Glutamatergic neuron (in vitro differentiated cells): ENCODE measurements around the gene SELENOW. TPM values are rescaled to one million over a fixed set of nuclear protein-coding genes. Genes with fewer than 3 reads are reported as not detected.

Experiments
- DNase-seq: peaks from one replicate; pipeline ENCODE4 v3.0.0; 2022
- H3K27ac Mint-ChIP-seq: one replicate; pipeline ENCODE4 v1.8.0; 2020; ENCODE audit warnings: mild to moderate bottlenecking, mixed read lengths, inconsistent platforms; ENCODE audit not compliant: unreplicated experiment
- H3K27me3 Mint-ChIP-seq: one replicate; pipeline ENCODE4 v1.8.0; 2020; ENCODE audit warnings: mild to moderate bottlenecking, moderate library complexity, mixed read lengths, inconsistent platforms; ENCODE audit not compliant: unreplicated experiment
- H3K36me3 Mint-ChIP-seq: one replicate; pipeline ENCODE4 v1.8.0; 2020; ENCODE audit warnings: mild to moderate bottlenecking, mixed read lengths, inconsistent platforms; ENCODE audit not compliant: unreplicated experiment
- H3K4me1 Mint-ChIP-seq: one replicate; pipeline ENCODE4 v1.8.0; 2020; ENCODE audit warnings: mild to moderate bottlenecking, low read depth, mixed read lengths, inconsistent platforms; ENCODE audit not compliant: unreplicated experiment
- H3K4me3 Mint-ChIP-seq: one replicate; pipeline ENCODE4 v1.8.0; 2020; ENCODE audit warnings: mild to moderate bottlenecking, mixed read lengths, inconsistent platforms; ENCODE audit not compliant: unreplicated experiment
- H3K9me3 Mint-ChIP-seq: one replicate; pipeline ENCODE4 v1.8.0; 2020; ENCODE audit warnings: mild to moderate bottlenecking, moderate library complexity, mixed read lengths, inconsistent platforms; ENCODE audit not compliant: unreplicated experiment
- total RNA-seq: library from RNA; stranded (reverse); fragmentation: NEBNext Ultra II Directional; extraction: Animal tissue kit (Norgen Biotek cat#: 25700); gene quantifications from one replicate; pipeline ENCODE4 v1.2.1, GENCODE V29; 2021; ENCODE audit not compliant: unreplicated experiment
- TF ChIP-seq, protein P1 (sequence below): fragments of 200-600 bp; sonication (generic); IDR thresholded peaks from one replicate; pipeline ENCODE4 v1.5.0; 2021; ENCODE audit not compliant: partially characterized antibody, unreplicated experiment

Gene SELENOW
- total RNA-seq, 1 donor from 2014 or later = 291 TPM

DNA sequence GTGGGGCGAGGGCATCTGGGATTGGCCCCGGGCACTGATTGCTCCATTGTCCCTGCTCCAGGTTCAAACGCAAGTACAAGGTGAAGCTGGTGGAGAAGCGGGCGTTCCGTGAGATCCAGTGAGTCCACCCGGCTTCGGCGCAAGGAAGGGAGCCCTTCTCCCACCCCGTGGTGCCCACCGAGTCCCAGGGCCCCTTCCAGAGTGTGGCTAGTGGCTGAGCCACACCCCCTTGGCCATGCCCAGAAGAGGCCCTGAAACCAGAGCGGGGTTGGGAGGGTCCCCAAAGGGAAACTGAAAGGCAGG lies 21.9 kb upstream of the SELENOW start:
- Mint-ChIP-seq H3K4me1 (peaks cover 9% of the 10 kb centered on the region), H3K27ac (no peak overlapping the region), H3K36me3 (peaks cover 10% of the 10 kb centered on the region), H3K4me3 (no peak overlapping the region), H3K9me3 (peaks cover 4% of the 10 kb centered on the region), H3K27me3 (peaks cover 3% of the 10 kb centered on the region)
- TF ChIP-seq, protein P1, sequence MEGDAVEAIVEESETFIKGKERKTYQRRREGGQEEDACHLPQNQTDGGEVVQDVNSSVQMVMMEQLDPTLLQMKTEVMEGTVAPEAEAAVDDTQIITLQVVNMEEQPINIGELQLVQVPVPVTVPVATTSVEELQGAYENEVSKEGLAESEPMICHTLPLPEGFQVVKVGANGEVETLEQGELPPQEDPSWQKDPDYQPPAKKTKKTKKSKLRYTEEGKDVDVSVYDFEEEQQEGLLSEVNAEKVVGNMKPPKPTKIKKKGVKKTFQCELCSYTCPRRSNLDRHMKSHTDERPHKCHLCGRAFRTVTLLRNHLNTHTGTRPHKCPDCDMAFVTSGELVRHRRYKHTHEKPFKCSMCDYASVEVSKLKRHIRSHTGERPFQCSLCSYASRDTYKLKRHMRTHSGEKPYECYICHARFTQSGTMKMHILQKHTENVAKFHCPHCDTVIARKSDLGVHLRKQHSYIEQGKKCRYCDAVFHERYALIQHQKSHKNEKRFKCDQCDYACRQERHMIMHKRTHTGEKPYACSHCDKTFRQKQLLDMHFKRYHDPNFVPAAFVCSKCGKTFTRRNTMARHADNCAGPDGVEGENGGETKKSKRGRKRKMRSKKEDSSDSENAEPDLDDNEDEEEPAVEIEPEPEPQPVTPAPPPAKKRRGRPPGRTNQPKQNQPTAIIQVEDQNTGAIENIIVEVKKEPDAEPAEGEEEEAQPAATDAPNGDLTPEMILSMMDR = no peak
- DNase-seq = no peak

DNA sequence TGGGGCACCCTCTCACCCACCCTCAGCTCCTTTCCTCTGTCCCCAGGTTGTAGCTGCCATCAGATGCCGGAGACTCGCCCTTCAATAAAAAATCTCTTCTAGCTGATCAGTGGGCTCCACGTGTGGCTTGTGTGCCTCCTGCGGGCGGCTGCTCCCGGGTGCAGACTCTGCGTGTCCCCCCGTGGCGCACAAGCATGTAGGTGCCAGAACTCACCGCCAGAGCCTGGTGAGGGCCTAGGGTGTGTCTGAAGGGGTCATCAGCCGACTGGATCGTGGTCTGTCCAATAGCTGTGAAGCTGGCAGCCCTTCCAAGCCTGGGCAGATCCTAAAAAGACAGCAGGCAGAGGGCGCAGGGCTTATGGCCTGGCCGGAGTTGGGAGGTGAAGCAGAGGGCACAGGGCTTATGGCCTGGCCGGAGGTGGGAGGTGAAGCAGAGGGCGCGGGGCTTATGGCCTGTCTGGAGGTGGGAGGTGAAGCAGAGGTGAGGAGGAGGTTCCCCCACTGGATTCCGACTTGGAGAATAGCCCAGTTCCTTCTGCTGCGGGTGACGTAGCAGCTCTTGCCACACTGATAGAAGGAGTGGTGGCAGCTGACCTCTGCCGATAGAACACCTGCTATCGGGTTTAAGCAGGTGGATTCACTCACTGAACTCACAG lies 21.4 kb upstream of the SELENOW start:
- Mint-ChIP-seq H3K36me3 (peaks cover 10% of the 10 kb centered on the region), H3K4me1 (peaks cover 9% of the 10 kb centered on the region)

DNA sequence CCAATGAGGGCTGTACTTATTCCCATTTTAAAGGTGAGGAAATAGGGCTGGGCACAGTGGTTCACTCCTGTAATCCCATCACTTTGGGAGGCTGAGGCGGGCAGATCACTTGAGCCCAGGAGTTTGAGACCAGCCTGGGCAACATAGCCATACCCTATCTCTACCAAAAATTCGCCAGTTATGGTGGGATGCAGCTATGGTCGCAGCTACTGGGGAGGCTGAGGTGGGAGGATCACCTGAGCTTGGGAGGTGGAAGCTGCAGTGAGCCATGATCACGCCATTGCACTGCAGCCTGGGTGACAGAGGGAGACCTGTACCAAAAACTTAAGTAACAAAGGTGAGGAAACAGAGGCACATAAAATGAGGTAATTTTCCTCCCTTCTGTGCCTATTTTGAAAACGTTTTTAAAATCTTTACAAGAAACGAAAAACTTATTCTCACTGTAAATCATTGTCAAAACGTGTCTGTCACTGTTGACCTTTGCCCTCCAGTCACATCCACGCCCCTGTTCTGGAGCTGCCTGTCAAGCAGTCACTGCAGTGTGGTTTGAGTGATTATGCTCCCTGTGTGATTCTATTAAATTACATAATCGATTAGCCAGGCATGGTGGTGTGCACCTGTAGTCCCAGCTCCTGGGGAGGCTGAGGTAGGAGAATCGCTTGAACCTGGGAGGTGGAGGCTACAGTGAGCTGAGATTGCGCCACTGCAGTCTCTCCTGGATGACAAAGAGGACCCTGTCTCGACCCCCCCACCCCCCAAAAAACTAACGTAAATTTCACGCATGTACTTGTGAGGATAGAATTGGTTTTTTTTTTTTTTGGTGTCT lies 20.7 kb upstream of the SELENOW start:
- Mint-ChIP-seq H3K27me3 (peaks cover 7% of the 10 kb centered on the region), H3K4me3 (no peak overlapping the region), H3K9me3 (peaks cover 4% of the 10 kb centered on the region), H3K36me3 (peaks cover 10% of the 10 kb centered on the region), H3K27ac (no peak overlapping the region), H3K4me1 (peaks cover 9% of the 10 kb centered on the region)
- TF ChIP-seq, protein P1 = no peak
- DNase-seq = no peak

More for the DNA sequence above, 21.4 kb upstream of the SELENOW start:
- H3K27me3 Mint-ChIP-seq = peaks cover 3% of the 10 kb centered on the region
- H3K27ac Mint-ChIP-seq = no peak overlapping the region
- no peak overlapping the region for H3K4me3 Mint-ChIP-seq
- DNase-seq = no peak
- peaks cover 4% of the 10 kb centered on the region for H3K9me3 Mint-ChIP-seq
- TF ChIP-seq, protein P1 = no peak

DNA sequence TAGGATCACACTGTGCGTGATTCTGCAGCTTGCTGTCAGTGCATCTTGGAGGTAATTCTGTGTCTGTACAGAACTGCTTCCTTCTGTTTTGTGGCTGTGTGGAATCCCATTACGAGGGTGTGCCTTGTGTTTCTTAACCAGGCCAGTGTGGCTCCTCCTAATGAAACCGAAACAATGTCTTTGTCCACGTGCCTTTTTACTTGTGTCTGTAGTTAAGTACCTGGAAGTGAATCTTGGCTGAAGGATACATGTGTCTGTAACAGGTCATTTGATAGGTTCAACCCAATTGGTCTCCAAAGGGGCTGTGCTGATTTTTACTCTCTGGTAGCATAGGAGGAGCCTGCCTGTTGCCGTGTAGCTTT lies 20.1 kb upstream of the SELENOW start:
- Mint-ChIP-seq H3K9me3 (peaks cover 4% of the 10 kb centered on the region), H3K27ac (no peak overlapping the region), H3K27me3 (peaks cover 6% of the 10 kb centered on the region), H3K4me3 (no peak overlapping the region), H3K4me1 (peaks cover 4% of the 10 kb centered on the region), H3K36me3 (peaks cover 10% of the 10 kb centered on the region)
- TF ChIP-seq, protein P1 = no peak
- no peak for DNase-seq

DNA sequence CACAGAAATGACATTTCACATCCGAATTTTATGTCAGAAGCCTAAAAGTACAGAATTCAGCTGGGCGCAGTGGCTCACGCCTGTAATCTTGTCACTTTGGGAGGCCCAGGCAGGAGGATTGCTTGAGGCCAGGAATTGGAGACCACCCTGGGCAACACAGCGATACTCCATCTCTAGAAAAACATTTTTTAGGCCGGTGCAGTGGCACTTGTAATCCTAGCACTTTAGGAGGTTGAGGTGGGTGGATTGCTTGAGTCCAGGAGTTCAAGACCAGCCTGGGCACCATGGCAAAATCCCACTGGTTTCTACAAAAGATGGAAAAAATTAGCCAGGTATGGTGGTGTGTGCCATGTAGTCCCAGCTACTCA lies 17.9 kb upstream of the SELENOW start:
- Mint-ChIP-seq H3K4me1 (no peaks in the 10 kb centered on the region), H3K36me3 (peaks cover 10% of the 10 kb centered on the region), H3K27me3 (peaks cover 7% of the 10 kb centered on the region), H3K4me3 (no peak overlapping the region), H3K9me3 (peaks cover 4% of the 10 kb centered on the region), H3K27ac (no peak overlapping the region)
- TF ChIP-seq, protein P1 = no peak
- no peak for DNase-seq
